ENCODE results near the gene TMEM40.

- TF ChIP-seq, protein P1, sequence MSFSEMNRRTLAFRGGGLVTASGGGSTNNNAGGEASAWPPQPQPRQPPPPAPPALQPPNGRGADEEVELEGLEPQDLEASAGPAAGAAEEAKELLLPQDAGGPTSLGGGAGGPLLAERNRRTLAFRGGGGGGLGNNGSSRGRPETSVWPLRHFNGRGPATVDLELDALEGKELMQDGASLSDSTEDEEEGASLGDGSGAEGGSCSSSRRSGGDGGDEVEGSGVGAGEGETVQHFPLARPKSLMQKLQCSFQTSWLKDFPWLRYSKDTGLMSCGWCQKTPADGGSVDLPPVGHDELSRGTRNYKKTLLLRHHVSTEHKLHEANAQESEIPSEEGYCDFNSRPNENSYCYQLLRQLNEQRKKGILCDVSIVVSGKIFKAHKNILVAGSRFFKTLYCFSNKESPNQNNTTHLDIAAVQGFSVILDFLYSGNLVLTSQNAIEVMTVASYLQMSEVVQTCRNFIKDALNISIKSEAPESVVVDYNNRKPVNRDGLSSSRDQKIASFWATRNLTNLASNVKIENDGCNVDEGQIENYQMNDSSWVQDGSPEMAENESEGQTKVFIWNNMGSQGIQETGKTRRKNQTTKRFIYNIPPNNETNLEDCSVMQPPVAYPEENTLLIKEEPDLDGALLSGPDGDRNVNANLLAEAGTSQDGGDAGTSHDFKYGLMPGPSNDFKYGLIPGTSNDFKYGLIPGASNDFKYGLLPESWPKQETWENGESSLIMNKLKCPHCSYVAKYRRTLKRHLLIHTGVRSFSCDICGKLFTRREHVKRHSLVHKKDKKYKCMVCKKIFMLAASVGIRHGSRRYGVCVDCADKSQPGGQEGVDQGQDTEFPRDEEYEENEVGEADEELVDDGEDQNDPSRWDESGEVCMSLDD (tag by site-specific recombination; IDR thresholded peaks at IDR 0.05): no peak
- TF ChIP-seq ZNF560 (tag by site-specific recombination; IDR thresholded peaks at IDR 0.05; ENCODE audit: borderline replicate concordance): no peak
- no peak for TF ChIP-seq CTCF (tag by site-specific recombination; IDR thresholded peaks at IDR 0.05)
- TF ChIP-seq ZNF114 (tag by site-specific recombination; IDR thresholded peaks at IDR 0.05): no peak
- no peak for TF ChIP-seq MZF1 (tag by site-specific recombination; IDR thresholded peaks at IDR 0.05; ENCODE audit: borderline replicate concordance)
- TF ChIP-seq ZNF266 (tag by site-specific recombination; IDR thresholded peaks at IDR 0.05; ENCODE audit: low read depth): no peak
- TF ChIP-seq, protein P2, sequence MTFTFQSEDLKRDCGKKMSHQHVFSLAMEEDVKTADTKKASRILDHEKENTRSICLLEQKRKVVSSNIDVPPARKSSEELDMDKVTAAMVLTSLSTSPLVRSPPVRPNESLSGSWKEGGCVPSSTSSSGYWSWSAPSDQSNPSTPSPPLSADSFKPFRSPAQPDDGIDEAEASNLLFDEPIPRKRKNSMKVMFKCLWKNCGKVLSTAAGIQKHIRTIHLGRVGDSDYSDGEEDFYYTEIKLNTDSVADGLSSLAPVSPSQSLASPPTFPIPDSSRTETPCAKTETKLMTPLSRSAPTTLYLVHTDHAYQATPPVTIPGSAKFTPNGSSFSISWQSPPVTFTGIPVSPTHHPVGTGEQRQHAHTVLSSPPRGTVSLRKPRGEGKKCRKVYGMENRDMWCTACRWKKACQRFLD (tag by site-specific recombination; IDR thresholded peaks at IDR 0.05): no peak
- TF ChIP-seq ZNF660 (tag by site-specific recombination; IDR thresholded peaks at IDR 0.05): no peak
- no peak for TF ChIP-seq SETDB1 (IDR thresholded peaks at IDR 0.05; ENCODE audit: insufficient read length, low read length)
- no peak for TF ChIP-seq ZNF311 (tag by site-specific recombination; IDR thresholded peaks at IDR 0.05; ENCODE audit: borderline replicate concordance)
- no peak for TF ChIP-seq ZNF341 (tag by site-specific recombination; IDR thresholded peaks at IDR 0.05; ENCODE audit: low read depth)
- no peak for TF ChIP-seq ZNF366 (tag by site-specific recombination; conservative IDR thresholded peaks at IDR 0.05)
- TF ChIP-seq YY1 (tag by site-specific recombination; IDR thresholded peaks at IDR 0.05): no peak
- TF ChIP-seq ZNF16 (tag by site-specific recombination; IDR thresholded peaks at IDR 0.05; ENCODE audit: low read depth): no peak
Observed at GRCh38 chr3:12752809-12753208, 6.2 kb downstream of the TMEM40 start.

All from HEK293 (cell line).